Measurements from ENCODE around the gene TMEM215. TPM values are rescaled to one million over a fixed set of nuclear protein-coding genes. Genes with fewer than 3 reads are reported as not detected.

TMEM215 gene
- total RNA-seq, 6 donors from 2014 or later: not detected

- Histone ChIP-seq H3K4me1 (no peaks in the 10 kb centered on the region), H3K36me3 (no peaks in the 10 kb centered on the region), H3K27me3 (no peaks in the 10 kb centered on the region), H3K9me3 (no peaks in the 10 kb centered on the region), H3K27ac (no peak overlapping the region), H3K4me3 (no peak overlapping the region)
- WGBS, 2 donors: 33 to 50% methylated on average over 4 of the region's 4 CpGs
- ATAC-seq (ENCODE audit: low FRiP score in 2 of 2) (no peak), DNase-seq (peak in 1 of 2 donors; percentile 29)
- TF ChIP-seq EP300 (IDR thresholded peaks at IDR 0.05): no peak
These were observed 41.6 kb upstream of the TMEM215 start for GRCh38 chr9:32741706-32742105.

DNA sequence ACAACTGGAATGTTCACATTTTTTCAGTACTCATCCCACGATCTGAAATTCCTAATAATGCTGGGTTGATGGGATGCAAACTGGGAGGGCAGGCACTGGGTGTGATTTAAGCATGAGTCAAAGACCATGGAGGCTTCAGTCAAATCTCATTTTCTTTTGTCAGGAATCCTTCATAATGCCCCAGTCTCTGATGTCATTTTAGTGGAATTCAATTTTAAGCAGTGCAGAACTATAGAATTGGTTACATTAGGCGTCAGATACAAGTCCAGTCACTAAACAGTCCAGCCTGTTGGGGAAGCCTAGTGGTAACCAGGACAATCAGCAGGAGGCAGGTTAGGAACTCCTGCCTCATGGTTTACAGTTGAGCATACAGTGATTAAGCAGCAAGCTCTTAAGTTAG, 41.0 kb upstream of the TMEM215 start:
- no peaks in the 10 kb centered on the region for H3K9me3 ChIP-seq
- no peaks in the 10 kb centered on the region for H3K36me3 ChIP-seq
- no peaks in the 10 kb centered on the region for H3K27me3 ChIP-seq
- H3K4me3 ChIP-seq: no peak overlapping the region
- DNase-seq (no peak), ATAC-seq (ENCODE audit: low FRiP score in 2 of 2) (no peak)
- no peak overlapping the region for H3K27ac ChIP-seq
- TF ChIP-seq EP300 (IDR thresholded peaks at IDR 0.05) (no peak), POLR2A (IDR thresholded peaks at IDR 0.05) (no peak), POLR2AphosphoS5 (IDR thresholded peaks at IDR 0.05) (no peak), CTCF (IDR thresholded peaks at IDR 0.05) (no peak)
- 47 to 73% methylated on average over 2 of the region's 2 CpGs for WGBS, 2 donors
- H3K4me1 ChIP-seq: no peaks in the 10 kb centered on the region

GRCh38 chr9:32748013-32748412, 35.3 kb upstream of the TMEM215 start:
- H3K36me3 ChIP-seq: no peaks in the 10 kb centered on the region

GRCh38 chr9:32755730-32756129, 27.6 kb upstream of the TMEM215 start:
- DNase-seq: peak in 1 of 2 donors; percentile 37
- no peak overlapping the region for H3K4me3 ChIP-seq
- no peak for TF ChIP-seq EP300 (IDR thresholded peaks at IDR 0.05)
- TF ChIP-seq CTCF (IDR thresholded peaks at IDR 0.05): no peak
- no peak for TF ChIP-seq POLR2A (IDR thresholded peaks at IDR 0.05)
- TF ChIP-seq POLR2AphosphoS5 (IDR thresholded peaks at IDR 0.05): no peak
- WGBS, 2 donors: 88 to 90% methylated on average over 21 to 22 of the region's 22 CpGs
- no peaks in the 10 kb centered on the region for H3K4me1 ChIP-seq
- no peak for ATAC-seq (ENCODE audit: low FRiP score in 2 of 2)
- no peak overlapping the region for H3K27ac ChIP-seq
- no peaks in the 10 kb centered on the region for H3K9me3 ChIP-seq
- no peaks in the 10 kb centered on the region for H3K27me3 ChIP-seq
- H3K36me3 ChIP-seq: no peaks in the 10 kb centered on the region

More at GRCh38 chr9:32748013-32748412, 35.3 kb upstream of the TMEM215 start:
- Histone ChIP-seq H3K9me3 (no peaks in the 10 kb centered on the region), H3K27me3 (no peaks in the 10 kb centered on the region), H3K4me1 (no peaks in the 10 kb centered on the region), H3K4me3 (no peak overlapping the region), H3K27ac (no peak overlapping the region)
- TF ChIP-seq POLR2AphosphoS5 (IDR thresholded peaks at IDR 0.05) (no peak), EP300 (IDR thresholded peaks at IDR 0.05) (no peak), CTCF (IDR thresholded peaks at IDR 0.05) (no peak), POLR2A (IDR thresholded peaks at IDR 0.05) (no peak)
- 59 to 63% methylated on average over 2 of the region's 2 CpGs for WGBS, 2 donors
- DNase-seq (no peak), ATAC-seq (ENCODE audit: low FRiP score in 2 of 2) (no peak)

- Histone ChIP-seq H3K9me3 (no peaks in the 10 kb centered on the region), H3K27ac (no peak overlapping the region), H3K4me1 (no peaks in the 10 kb centered on the region), H3K36me3 (no peaks in the 10 kb centered on the region), H3K27me3 (no peaks in the 10 kb centered on the region), H3K4me3 (no peak overlapping the region)
- DNase-seq (no peak), ATAC-seq (ENCODE audit: low FRiP score in 2 of 2) (no peak)
- 76 to 91% methylated on average over 5 of the region's 5 CpGs for WGBS, 2 donors
- no peak for TF ChIP-seq POLR2AphosphoS5 (IDR thresholded peaks at IDR 0.05)
- no peak for TF ChIP-seq EP300 (IDR thresholded peaks at IDR 0.05)
- no peak for TF ChIP-seq CTCF (IDR thresholded peaks at IDR 0.05)
These were observed 19.2 kb upstream of the TMEM215 start for GRCh38 chr9:32764139-32764538.
